ENCODE data around the gene KDM2B.
"Not testable (repeated sequence)": the region's sequence is repeated elsewhere in the genome, so short reads cannot be mapped to it uniquely, and the experiment has no call there.

The KDM2B gene

GRCh38 chr12:121423682-121424623 lies 156.9 kb downstream of the KDM2B start:
- DNase-seq = no peak

GRCh38 chr12:121423253-121423652 lies 157.6 kb downstream of the KDM2B start:
- peak; percentile 6 for DNase-seq

GRCh38 chr12:121420109-121420508 lies 160.7 kb downstream of the KDM2B start:
- no peak for DNase-seq

GRCh38 chr12:121417847-121418246 lies 163.0 kb downstream of the KDM2B start:
- no peak for DNase-seq

GRCh38 chr12:121413917-121414316 lies 166.9 kb downstream of the KDM2B start:
- no peak for DNase-seq

DNA sequence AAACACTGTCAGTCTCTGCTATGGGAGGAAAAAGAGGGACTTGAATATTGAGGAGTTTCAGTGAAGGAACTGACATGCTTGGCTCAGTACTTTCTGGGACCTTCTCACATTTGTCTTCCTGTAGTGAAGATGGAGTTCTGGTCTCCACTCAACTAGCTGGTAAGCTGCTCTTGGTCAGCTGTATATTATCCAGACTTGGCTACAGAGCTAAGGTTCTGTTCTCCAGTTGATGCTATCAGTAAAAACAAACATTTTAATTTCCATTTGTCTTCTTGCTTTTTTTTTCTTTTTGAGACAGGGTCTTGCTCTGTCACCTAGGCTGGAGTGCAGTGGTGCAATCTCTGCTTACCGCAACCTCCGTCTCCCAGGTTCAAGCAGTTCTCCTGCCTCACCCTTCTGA lies 175.6 kb downstream of the KDM2B start:
- DNase-seq = no peak

DNA sequence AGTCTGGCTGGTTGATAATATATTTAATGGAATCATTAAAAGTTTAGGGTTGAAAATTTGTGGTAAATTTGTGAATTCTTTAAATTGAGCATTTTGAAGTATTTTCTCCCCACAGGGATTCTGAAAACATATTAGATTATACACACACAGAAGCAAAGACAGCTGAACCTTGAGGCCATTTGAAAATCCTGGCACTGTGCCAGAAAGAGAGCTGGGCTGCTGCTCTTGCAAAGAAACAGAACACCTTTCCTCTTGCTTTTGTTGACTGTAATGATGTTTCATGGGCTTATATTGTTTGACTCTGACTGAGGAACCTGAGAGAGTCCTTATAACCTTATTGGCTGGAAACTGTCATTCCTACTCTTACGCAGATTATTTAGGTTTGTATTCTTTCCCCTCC lies 176.1 kb downstream of the KDM2B start:
- DNase-seq = no peak

- no peak for DNase-seq
Observed at GRCh38 chr12:121403721-121404120, 177.1 kb downstream of the KDM2B start.

- peak; percentile 22 for DNase-seq
Observed at GRCh38 chr12:121400332-121401139, 180.3 kb downstream of the KDM2B start.

- DNase-seq = peak; percentile 98
Observed at GRCh38 chr12:121399391-121400331, 181.2 kb downstream of the KDM2B start, which contains the start of gene RNF34. TSS of gene RNF34 (plus strand) at chr12:121400118. CDS start at chr12:121400213, 95 bp downstream.

DNA sequence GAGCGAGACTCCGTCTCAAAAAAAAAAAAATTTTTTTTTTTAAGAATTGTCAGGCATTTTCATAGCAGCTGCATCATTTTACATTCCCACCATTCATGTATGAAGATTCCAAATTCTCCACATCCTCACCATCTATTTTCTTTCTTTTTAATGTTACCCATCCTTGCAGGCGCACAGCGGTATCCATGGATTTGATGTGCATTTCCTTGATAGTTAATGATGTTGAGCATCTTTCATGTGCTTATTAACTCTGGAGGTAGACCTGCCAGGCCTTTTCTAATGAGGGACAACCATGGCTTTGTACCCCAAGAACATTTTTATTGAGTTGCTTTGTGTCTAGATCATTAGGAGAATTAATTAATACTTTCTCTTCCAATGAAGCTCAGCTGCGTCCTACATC lies 182.5 kb downstream of the KDM2B start:
- no peak for DNase-seq

- DNase-seq = no peak
Observed at GRCh38 chr12:121397521-121397920, 183.3 kb downstream of the KDM2B start.

DNA sequence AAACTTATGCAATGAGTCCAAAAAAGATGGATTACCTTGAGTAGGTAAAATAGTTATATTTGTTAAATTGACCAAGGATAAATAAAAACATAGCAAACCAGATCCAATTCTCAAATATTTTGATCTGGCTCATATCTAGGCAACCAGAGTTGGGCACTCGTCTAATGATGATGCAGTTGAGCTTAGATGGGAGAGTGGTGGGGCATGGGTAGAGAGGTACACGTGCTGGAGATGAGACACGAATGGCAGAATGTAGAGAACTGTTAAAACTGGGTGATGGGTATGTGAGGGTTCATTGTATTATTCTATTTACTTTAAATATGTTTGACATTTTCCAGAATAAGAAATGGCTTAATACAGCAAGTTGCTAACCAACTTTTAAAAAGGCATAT lies 188.5 kb downstream of the KDM2B start:
- DNase-seq = no peak

DNA sequence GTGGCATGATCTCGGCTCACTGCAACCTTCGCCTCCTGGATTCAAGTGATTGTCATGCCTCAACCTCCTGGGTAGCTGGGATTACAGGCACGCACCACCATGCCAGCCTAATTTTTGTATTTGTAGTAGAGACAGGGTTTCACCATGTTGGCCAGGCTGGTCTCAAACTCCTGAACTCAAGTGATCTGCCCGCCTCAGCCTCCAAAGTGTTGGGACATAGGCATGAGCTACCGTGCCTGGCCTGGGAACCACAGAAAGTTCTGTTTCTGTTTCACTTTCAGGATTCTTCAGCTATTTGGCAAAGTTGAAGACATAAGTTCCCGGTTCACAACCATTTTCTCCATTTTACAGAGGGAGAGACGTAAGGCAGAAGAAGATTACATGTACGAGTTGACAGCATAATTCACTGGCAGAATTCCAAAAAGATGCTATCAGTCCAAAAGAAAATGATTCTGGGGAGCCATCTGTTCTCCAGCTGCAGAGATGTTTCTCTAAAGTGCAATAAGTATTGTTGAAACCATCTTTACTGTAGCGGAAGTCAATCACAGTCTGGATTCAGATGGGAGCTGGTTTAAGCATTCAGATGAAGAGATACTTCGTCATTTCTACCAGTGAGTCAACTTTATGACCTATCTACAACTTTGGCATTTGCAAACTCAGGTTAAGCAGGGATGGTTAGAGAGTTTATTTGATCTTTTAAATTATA lies 189.1 kb downstream of the KDM2B start:
- no peak for DNase-seq

- no peak for DNase-seq
Observed at GRCh38 chr12:121390856-121391255, 190.0 kb downstream of the KDM2B start.

DNA sequence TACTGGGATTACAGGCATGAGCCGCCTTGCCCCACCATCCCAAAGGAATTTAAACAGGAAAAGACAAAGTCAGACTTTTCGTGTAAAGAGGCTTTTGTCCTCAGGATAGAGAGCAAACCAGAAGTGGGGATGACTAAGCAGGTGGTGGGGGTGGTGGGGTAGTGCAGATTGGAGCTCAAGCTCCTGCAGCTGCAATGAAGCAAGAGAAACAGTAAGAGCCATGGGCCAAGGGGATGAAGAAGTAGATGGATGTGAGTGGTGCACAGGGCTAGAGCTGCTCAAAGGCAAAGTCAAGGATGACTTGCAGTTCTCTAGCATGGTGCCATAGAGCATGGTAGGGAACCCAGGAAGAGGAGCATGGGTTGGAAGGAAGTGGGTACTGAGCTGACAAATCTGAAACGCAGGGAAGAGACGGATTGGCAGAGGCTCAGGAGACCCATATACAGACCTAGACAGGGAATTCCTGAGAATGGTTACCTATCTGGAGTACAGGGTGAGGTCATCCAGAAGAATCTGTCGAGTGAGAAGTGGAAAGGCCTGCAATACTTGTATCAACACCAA lies 192.3 kb downstream of the KDM2B start:
- no peak for DNase-seq

- DNase-seq = not testable (repeated sequence)
Observed at GRCh38 chr12:121384891-121385290, 195.9 kb downstream of the KDM2B start.

DNA sequence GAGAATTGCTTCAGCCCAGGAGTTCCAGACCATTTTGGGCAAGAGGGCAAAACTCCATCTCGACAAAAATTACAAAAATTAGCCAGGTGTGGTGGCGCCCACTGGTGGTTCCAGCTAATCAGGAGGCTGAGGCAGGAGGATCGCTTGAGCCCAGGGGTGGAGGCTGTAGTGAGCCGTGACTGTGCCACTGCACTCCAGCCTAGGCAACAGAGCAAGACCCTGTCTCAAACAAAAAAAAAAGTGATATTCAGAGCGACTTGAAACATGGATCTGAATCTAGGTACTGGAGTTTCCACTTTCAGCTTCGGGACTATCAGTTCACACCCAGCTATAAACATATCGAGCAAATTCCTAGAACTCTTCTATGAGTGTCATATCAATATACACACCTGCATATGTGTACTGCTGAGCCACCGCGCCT lies 197.2 kb downstream of the KDM2B start:
- no peak for DNase-seq

GRCh38 chr12:121379945-121380344 lies 200.9 kb downstream of the KDM2B start:
- no peak for DNase-seq

Measured in midbrain (tissue), 1 donor.